Activated T-helper 1 cell treated with anti-CD3 and anti-CD28 coated beads, Interleukin-12 subunit alpha, Interleukin-12 subunit beta, Interleukin-2, Interleukin-4 antibody, amounts not matched to agents 30 ng/mL and 10 ng/mL and 1 ng/mL, durations not matched to agents 14 hours and 24 hours and 36 hours (primary cell): Measurements from ENCODE around the gene EBLN1. TPM values are rescaled to one million over a fixed set of nuclear protein-coding genes. Genes with fewer than 3 reads are reported as not detected.

Source experiments
- DNase-seq: peaks from one replicate; pipeline ENCODE4 v3.0.0; 2021; ENCODE audit warnings: low spot score
- H3K27ac Mint-ChIP-seq: one replicate; pipeline ENCODE4 v1.8.0; 2021; ENCODE audit warnings: mild to moderate bottlenecking, mixed read lengths
- H3K27me3 Mint-ChIP-seq: one replicate; pipeline ENCODE4 v1.8.0; 2022; ENCODE audit warnings: mild to moderate bottlenecking, moderate library complexity, mixed read lengths; ENCODE audit not compliant: insufficient read depth
- H3K36me3 Mint-ChIP-seq: one replicate; pipeline ENCODE4 v1.8.0; 2021; ENCODE audit warnings: low read depth, mixed read lengths
- H3K4me1 Mint-ChIP-seq: one replicate; pipeline ENCODE4 v1.8.0; 2021; ENCODE audit warnings: low read depth, mixed read lengths
- H3K4me3 Mint-ChIP-seq: one replicate; pipeline ENCODE4 v1.8.0; 2021; ENCODE audit warnings: mild to moderate bottlenecking, moderate library complexity, mixed read lengths
- H3K9me3 Mint-ChIP-seq: one replicate; pipeline ENCODE4 v1.8.0; 2021; ENCODE audit warnings: mixed read lengths
- intact Hi-C: fragments of 100-400 bp; cut with micrococcal nuclease; formaldehyde crosslinking; loops from one replicate; pipeline ENCODE4 v1.15.1; 2024
- total RNA-seq: library from RNA; stranded (reverse); gene quantifications from 2 replicates; pipeline ENCODE4 v1.2.3, GENCODE V29; 2022

The EBLN1 gene
- total RNA-seq, 1 donor from 2014 or later = not detected

DNA sequence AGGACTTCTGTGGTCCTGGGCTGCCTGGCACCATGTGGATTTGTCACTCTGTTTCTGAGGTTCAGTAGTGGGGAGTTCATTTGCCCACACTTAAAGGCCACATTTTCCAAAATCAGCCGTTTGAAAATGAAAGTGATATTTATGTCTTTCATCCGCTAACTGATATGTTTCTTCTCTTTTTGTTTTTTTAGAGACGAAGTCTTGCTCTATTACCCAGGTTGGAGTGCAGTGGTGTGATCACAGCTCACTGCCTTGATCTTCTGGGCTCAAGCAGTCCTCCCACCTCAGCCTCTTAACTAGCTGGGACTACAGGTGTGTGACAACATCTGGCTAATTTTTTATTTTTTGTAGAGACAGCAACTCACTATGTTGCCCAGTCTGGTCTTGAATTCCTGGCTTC lies 58.6 kb downstream of the EBLN1 start:
- intact Hi-C loops = no loop called here
- Mint-ChIP-seq H3K36me3 (no peaks in the 10 kb centered on the region), H3K4me1 (peaks cover 11% of the 10 kb centered on the region), H3K9me3 (no peaks in the 10 kb centered on the region), H3K4me3 (peak overlapping the region; percentile 27), H3K27me3 (no peaks in the 10 kb centered on the region), H3K27ac (no peak overlapping the region)
- DNase-seq = no peak

Other genes with a start within 250 kb of the EBLN1 start
- gene DNAJC1, start 214.3 kb downstream of the EBLN1 start, total RNA-seq = 24.8 and 26.2 TPM in 2 replicates
- gene COMMD3, start 98.4 kb upstream of the EBLN1 start, total RNA-seq = 78.7 and 84.4 TPM in 2 replicates
- gene BMI1, start 103.1 kb upstream of the EBLN1 start, total RNA-seq = 59.3 and 66.5 TPM in 2 replicates
- gene SPAG6, start 127.5 kb upstream of the EBLN1 start, total RNA-seq = 0.18 TPM in 1 of 2 replicates, not detected in the other